GM12874 (cell line): ENCODE data around the gene SEC11A.

Experiments used
- TF ChIP-seq, protein P1 (sequence below): IDR thresholded peaks from 2 replicates; pipeline ENCODE4 v1.5.1; 2011; ENCODE audit warnings: low read depth, mild to moderate bottlenecking, control low read depth, low read length, moderate library complexity; ENCODE audit not compliant: insufficient read depth

Gene SEC11A

DNA sequence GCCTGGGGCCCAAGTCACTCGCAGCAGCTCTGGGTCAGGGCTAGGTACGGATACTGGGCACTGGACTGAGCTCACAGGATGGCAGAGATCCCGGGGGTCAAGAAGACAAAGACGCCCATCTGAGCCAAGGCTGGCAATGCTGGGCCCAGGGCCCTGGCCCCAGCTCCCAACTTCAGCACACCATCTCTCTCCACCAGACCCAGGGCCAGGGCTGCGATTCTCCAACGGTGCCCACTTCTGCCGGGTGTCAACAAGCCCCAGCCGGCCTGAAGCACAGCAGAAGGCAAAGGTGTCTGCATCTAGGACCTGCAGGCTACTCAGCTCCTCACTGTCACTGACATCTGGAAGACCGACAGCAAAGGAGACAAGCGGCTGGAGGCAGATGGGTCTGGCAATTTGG, 70.4 kb downstream of the SEC11A start:
- TF ChIP-seq, protein P1, sequence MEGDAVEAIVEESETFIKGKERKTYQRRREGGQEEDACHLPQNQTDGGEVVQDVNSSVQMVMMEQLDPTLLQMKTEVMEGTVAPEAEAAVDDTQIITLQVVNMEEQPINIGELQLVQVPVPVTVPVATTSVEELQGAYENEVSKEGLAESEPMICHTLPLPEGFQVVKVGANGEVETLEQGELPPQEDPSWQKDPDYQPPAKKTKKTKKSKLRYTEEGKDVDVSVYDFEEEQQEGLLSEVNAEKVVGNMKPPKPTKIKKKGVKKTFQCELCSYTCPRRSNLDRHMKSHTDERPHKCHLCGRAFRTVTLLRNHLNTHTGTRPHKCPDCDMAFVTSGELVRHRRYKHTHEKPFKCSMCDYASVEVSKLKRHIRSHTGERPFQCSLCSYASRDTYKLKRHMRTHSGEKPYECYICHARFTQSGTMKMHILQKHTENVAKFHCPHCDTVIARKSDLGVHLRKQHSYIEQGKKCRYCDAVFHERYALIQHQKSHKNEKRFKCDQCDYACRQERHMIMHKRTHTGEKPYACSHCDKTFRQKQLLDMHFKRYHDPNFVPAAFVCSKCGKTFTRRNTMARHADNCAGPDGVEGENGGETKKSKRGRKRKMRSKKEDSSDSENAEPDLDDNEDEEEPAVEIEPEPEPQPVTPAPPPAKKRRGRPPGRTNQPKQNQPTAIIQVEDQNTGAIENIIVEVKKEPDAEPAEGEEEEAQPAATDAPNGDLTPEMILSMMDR: no peak

DNA sequence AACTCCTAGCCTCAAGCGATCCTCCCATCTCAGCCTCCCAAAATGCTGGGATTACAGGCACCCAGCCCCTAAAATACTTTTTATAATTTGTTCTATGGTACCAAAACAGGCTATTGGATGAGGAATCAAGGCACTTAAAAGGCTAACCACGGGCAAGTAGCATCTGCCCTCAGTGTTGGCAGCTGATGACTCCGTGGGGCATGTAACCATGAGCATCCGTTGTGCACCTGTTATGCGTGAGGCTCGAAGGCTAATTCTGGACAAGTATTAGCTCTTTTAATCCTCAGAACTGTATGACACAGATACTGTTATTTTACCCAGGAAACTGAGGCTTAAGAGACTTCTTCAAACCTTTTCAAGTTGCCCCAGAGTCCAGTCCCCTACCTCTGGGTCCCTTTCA, 72.1 kb downstream of the SEC11A start:
- TF ChIP-seq, protein P1: no peak

DNA sequence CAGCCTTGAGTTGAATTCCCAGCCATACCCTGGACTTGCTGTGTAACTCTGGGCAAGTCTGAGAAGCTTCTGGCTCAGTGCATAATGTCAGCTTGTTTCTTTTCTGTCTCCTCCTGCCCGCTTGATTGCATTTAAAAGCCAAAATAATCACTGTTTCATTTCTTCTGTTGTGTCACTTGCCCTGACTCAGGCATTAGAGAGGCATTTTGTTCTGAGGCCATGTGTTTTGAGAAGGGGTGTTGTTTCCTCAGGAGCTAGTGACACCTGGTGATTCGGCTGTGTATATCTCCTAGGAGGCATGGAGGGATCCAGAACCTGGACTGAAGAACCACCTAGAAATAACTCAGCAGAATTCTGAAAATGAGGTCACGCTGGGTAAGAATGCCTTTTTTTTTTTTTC, 77.8 kb downstream of the SEC11A start:
- TF ChIP-seq, protein P1: no peak

DNA sequence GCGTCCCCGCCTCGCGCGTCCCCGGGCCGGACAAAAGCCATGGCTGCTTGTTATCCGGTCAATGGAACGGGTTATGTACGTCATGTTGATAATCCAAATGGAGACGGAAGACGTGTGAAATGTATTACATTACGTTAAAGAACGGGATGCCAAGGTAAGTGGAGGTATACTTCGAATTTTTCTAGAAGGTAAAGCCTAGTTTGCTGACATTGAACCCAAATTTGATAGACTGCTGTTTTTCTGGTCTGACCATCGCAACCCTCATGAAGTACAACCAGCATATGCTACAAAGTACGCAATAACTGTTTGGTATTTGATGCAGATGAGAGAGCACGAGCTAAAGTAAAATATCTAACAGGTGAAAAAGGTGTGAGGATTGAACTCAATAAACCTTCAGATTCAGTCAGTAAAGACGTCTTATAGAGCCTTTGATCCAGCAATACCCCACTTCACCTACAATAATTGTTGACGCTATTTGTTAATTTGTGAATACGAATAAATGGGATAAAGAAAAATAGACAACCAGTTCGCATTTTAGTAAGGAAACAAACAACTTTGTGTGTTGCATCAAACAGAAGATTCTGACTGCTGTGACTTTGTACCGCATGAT, 81.6 kb downstream of the SEC11A start:
- TF ChIP-seq, protein P1: no peak

DNA sequence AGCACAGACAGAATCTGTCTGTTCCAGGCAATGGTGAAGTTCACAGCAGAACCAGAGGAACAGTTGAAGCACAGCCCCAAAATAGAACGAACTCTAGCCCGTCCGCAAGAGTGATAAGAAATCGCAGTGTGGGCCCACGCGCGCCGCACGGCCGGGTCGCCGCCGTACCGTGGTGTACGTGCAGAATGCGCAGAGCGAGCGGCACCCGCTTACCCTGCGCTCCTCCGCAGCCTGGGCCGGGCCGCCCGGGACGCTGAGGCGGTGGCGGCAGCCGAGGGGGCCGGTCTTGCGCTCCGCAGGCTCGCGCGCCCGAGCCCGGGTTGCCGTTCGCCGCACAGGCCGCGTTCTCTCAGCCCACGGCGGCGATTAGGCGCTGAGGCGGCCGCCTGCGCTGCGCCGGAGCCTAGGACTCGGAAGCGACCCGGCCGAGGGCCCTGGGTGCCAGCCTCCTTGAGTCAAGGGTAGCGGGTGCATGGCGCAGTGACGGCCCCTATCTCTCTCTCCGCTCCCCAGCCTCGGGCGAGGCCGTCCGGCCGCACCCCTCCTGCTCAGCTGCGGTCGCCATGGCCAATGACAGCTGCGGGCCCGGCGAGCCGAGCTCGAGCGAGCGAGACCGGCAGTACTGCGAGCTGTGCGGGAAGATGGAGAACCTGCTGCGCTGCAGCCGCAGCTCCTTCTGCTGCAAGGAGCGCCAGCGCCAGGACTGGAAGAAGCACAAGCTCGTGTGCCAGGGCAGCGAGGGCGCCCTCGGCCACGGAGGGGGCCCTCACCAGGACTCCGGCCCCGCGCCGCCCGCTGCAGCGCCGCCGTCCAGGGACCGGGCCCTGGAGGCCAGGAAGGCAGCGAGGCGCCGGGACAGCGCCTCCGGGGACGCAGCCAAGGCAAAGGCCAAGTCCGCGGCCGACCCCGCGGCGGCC, 82.4 kb downstream of the SEC11A start:
- TF ChIP-seq, protein P1: no peak

DNA sequence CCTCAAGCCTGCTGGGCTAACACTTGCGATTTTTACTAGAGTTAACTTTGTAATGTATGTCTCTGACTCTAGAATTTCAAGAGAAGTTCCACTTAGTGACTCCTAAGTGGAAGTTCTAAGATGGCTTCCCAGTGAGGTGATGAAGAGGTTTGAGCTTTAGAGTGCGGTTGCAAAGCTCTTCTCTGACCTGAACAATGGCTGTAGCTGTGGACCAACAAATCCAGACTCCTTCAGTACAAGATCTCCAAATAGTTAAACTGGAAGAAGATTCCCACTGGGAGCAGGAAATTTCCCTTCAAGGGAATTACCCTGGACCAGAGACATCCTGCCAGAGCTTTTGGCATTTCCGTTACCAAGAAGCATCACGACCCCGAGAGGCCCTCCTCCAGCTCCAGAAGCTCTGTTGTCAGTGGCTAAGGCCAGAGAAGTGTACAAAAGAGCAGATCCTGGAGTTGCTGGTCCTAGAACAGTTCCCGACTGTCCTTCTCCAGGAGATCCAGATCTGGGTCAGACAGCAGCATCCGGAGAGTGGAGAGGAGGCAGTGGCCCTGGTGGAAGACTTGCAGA, 84.2 kb downstream of the SEC11A start:
- TF ChIP-seq, protein P1: no peak

DNA sequence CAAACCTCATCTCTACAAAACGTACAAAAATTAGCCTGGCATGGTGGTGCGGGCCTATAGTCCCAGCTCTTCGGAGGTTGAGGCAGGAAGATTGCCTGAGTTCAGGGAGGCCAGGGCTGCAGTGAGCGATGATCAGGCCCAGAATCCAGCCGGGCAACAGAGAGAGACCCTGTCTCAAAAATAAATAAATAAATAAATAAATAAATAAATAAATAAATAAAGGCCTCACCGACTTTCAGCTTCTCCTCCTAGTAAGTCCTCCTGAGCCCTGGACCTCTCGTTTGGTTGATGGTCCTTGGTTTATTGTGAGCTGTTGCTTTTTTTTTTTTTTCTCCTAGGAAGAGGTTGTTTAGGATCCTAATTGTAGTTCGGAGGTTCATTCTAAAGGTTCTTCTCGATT, 86.9 kb downstream of the SEC11A start:
- TF ChIP-seq, protein P1: no peak
